ENCODE measurements around the gene PMF1. TPM values are rescaled to one million over a fixed set of nuclear protein-coding genes. Genes with fewer than 3 reads are reported as not detected.

PMF1 gene
- total RNA-seq, 1 experiment from 2014 or later, result 59.0 TPM

DNA sequence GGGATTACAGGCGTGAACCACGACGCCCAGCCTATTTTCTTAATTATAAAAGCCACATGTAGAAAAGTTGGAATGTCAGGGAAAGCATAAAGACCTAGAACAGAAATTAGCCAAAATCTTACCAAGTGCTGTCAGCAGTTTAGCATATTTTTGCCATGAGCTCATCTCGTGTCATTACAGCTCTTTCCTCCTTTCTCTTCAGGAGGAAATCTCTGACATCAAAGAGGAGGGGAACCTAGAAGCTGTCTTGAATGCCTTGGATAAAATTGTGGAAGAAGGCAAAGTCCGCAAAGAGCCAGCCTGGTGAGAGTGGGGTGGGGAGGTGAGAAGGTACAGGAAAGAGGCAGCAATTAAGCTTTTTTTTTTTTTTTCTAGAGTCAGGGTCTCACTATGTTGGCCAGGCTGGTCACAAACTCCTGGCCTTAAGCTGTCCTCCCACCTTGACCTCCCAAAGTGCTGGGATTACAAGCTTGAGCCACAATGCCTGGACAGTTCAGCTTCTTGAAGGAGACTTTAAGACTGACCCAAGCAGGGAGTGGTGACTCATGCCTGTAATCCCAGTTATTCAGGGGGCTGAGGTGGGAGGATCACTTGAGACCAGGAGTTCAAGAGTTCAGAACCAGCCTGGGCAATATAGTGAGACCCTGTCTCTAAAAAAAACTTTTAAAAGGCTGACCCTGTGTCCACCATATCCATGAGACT lies 20.8 kb downstream of the PMF1 start:
- BruUV-seq (replicated peaks), result no TSS peak
- no peak overlapping the region for H3K4me3 Mint-ChIP-seq (ENCODE audit: low read depth, unreplicated experiment)
- H3K9me3 Mint-ChIP-seq (ENCODE audit: low read depth, unreplicated experiment), result no peaks in the 10 kb centered on the region
- no peaks in the 10 kb centered on the region for H3K27me3 Mint-ChIP-seq (ENCODE audit: unreplicated experiment)
- CTCF ChIA-PET, result interaction anchor here (0.6 to 0.7 kb wide), 2 partner anchors 8 to 1564 kb away, joined by 7 read pairs; no protein-coding TSS in a partner anchor
- DNase-seq, result no peak
- H3K36me3 Mint-ChIP-seq (ENCODE audit: insufficient read depth, unreplicated experiment), result peaks cover 14% of the 10 kb centered on the region
- no peaks in the 10 kb centered on the region for H3K4me1 Mint-ChIP-seq (ENCODE audit: low read depth, unreplicated experiment)
- intact Hi-C loops (cut with micrococcal nuclease; ENCODE audit: unreplicated experiment), result no loop called here
- H3K27ac Mint-ChIP-seq (ENCODE audit: unreplicated experiment), result no peak overlapping the region
- TF ChIP-seq, protein P1, sequence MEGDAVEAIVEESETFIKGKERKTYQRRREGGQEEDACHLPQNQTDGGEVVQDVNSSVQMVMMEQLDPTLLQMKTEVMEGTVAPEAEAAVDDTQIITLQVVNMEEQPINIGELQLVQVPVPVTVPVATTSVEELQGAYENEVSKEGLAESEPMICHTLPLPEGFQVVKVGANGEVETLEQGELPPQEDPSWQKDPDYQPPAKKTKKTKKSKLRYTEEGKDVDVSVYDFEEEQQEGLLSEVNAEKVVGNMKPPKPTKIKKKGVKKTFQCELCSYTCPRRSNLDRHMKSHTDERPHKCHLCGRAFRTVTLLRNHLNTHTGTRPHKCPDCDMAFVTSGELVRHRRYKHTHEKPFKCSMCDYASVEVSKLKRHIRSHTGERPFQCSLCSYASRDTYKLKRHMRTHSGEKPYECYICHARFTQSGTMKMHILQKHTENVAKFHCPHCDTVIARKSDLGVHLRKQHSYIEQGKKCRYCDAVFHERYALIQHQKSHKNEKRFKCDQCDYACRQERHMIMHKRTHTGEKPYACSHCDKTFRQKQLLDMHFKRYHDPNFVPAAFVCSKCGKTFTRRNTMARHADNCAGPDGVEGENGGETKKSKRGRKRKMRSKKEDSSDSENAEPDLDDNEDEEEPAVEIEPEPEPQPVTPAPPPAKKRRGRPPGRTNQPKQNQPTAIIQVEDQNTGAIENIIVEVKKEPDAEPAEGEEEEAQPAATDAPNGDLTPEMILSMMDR (IDR thresholded peaks at IDR 0.05; ENCODE audit: unreplicated experiment), result no peak

DNA sequence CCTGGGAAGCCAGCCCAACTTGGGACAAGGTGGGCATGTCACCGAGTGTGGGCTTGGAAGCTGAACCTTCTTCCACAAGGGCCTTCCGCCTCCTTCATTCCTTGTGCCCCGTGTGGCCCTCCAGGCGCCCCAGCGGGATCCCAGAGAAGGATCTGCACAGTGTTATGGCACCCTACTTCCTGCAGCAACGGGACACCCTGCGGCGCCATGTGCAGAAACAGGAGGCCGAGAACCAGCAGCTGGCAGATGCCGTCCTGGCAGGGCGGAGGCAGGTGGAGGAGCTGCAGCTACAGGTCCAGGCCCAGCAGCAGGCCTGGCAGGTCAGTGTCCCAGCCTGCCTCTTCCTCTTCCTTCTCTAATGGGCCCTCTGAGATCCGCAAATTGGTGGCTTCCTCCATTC lies 23.4 kb downstream of the PMF1 start:
- H3K27ac Mint-ChIP-seq (ENCODE audit: unreplicated experiment), result no peak overlapping the region
- DNase-seq, result no peak
- intact Hi-C loops (cut with micrococcal nuclease; ENCODE audit: unreplicated experiment), result no loop called here
- H3K9me3 Mint-ChIP-seq (ENCODE audit: low read depth, unreplicated experiment), result no peaks in the 10 kb centered on the region
- H3K4me3 Mint-ChIP-seq (ENCODE audit: low read depth, unreplicated experiment), result no peak overlapping the region
- no peaks in the 10 kb centered on the region for H3K27me3 Mint-ChIP-seq (ENCODE audit: unreplicated experiment)
- TF ChIP-seq, protein P1 (IDR thresholded peaks at IDR 0.05; ENCODE audit: unreplicated experiment), result no peak
- H3K36me3 Mint-ChIP-seq (ENCODE audit: insufficient read depth, unreplicated experiment), result peaks cover 22% of the 10 kb centered on the region
- CTCF ChIA-PET, result no interaction called here
- no TSS peak for BruUV-seq (replicated peaks)
- no peaks in the 10 kb centered on the region for H3K4me1 Mint-ChIP-seq (ENCODE audit: low read depth, unreplicated experiment)

DNA sequence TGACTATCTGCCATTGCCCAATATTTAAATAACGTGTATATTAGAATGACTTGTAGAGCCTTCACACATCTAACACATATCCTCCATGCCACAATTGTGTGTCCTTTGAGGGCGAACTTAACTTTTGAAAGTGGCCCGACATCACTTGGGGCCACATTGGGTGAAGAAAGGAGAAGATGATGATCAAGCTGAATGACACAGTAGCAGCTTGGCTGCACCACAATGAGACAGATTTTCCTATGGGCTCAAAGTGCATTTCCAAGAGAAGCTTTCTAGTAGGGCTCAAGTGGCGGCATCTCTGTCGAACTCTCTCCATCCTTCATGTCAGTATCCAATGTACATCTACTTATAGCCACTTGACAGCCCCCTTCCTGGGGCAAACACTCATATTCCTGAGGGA lies 25.4 kb downstream of the PMF1 start:
- intact Hi-C loops (cut with micrococcal nuclease; ENCODE audit: unreplicated experiment), result no loop called here
- no peak overlapping the region for H3K4me3 Mint-ChIP-seq (ENCODE audit: low read depth, unreplicated experiment)
- BruUV-seq (replicated peaks), result no TSS peak
- DNase-seq, result no peak
- TF ChIP-seq, protein P1 (IDR thresholded peaks at IDR 0.05; ENCODE audit: unreplicated experiment), result no peak
- no peaks in the 10 kb centered on the region for H3K27me3 Mint-ChIP-seq (ENCODE audit: unreplicated experiment)
- CTCF ChIA-PET, result interaction anchor here (1.1 kb wide), 1 partner anchor 25 kb away, joined by 3 read pairs; the partner anchor contains the start of gene PMF1
- H3K36me3 Mint-ChIP-seq (ENCODE audit: insufficient read depth, unreplicated experiment), result peaks cover 36% of the 10 kb centered on the region
- no peaks in the 10 kb centered on the region for H3K9me3 Mint-ChIP-seq (ENCODE audit: low read depth, unreplicated experiment)
- H3K27ac Mint-ChIP-seq (ENCODE audit: unreplicated experiment), result peak overlapping the region; percentile 63
- H3K4me1 Mint-ChIP-seq (ENCODE audit: low read depth, unreplicated experiment), result no peaks in the 10 kb centered on the region

DNA sequence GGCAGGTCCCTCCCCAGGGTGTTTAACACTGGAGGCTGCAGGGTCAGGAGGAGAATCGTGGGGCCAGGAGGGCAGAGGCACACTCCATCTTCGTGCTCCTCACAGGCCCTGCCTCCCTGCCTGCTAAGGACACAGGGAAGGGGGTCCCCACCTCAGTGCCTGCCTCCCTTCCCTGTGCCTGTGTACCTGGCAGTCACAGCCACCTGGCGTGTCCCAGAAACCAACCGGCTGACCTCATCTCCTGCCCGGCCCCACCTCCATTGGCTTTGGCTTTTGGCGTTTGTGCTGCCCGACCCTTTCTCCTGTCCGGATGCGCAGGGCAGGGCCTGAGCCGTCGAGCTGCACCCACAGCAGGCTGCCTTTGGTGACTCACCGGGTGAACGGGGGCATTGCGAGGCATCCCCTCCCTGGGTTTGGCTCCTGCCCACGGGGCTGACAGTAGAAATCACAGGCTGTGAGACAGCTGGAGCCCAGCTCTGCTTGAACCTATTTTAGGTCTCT lies 28.6 kb downstream of the PMF1 start:
- DNase-seq, result no peak
- Mint-ChIP-seq H3K4me1 (ENCODE audit: low read depth, unreplicated experiment) (no peaks in the 10 kb centered on the region), H3K9me3 (ENCODE audit: low read depth, unreplicated experiment) (no peaks in the 10 kb centered on the region), H3K36me3 (ENCODE audit: insufficient read depth, unreplicated experiment) (peaks cover 45% of the 10 kb centered on the region), H3K4me3 (ENCODE audit: low read depth, unreplicated experiment) (no peak overlapping the region), H3K27ac (ENCODE audit: unreplicated experiment) (no peak overlapping the region), H3K27me3 (ENCODE audit: unreplicated experiment) (peaks cover 19% of the 10 kb centered on the region)
- no TSS peak for BruUV-seq (replicated peaks)
- TF ChIP-seq, protein P1 (IDR thresholded peaks at IDR 0.05; ENCODE audit: unreplicated experiment), result no peak
- CTCF ChIA-PET, result interaction anchor here (0.6 kb wide), 2 partner anchors 81 to 201 kb away, joined by 4 to 5 read pairs; no protein-coding TSS in a partner anchor
- intact Hi-C loops (cut with micrococcal nuclease; ENCODE audit: unreplicated experiment), result no loop called here

Measured in Calu3 (cell line).